Bronchial smooth muscle cell (primary cell): ENCODE measurements around the gene NIPAL4. TPM values are rescaled to one million over a fixed set of nuclear protein-coding genes. Genes with fewer than 3 reads are reported as not detected.

Experiments
- total RNA-seq: library from RNA; depleted of rRNA; stranded (reverse); fragments of >200 nt; gene quantifications from 2 replicates; pipeline ENCODE4 v1.2.1, GENCODE V29; 2014

NIPAL4 gene
- total RNA-seq: not detected in 2 replicates

GRCh38 chr5:157459715-157460599 is at the start of gene NIPAL4:
Gene NIPAL4, plus strand, starts transcription at chr5:157460213. Its CDS starts 108 bp downstream, at chr5:157460321.

Other genes with a start within 250 kb of the NIPAL4 start
- 6.6 and 7.0 TPM in 2 replicates for gene CYFIP2, start 194.1 kb upstream of the NIPAL4 start, total RNA-seq
- gene ADAM19, start 115.6 kb downstream of the NIPAL4 start, total RNA-seq: 4.9 and 5.8 TPM in 2 replicates
- 0.16 TPM in 1 of 2 replicates, not detected in the other for gene SOX30, start 192.2 kb downstream of the NIPAL4 start, total RNA-seq
- not detected in 2 replicates for gene C5orf52, start 211.3 kb downstream of the NIPAL4 start, total RNA-seq